LNCAP (cell line): ENCODE measurements around the gene ACVR1C.

Experiments used
- CTCF ChIP-seq: fragments of 450-650 bp; IDR thresholded peaks from 2 replicates; pipeline ENCODE4 v1.5.1; 2017; ENCODE audit warnings: mild to moderate bottlenecking

The ACVR1C gene

DNA sequence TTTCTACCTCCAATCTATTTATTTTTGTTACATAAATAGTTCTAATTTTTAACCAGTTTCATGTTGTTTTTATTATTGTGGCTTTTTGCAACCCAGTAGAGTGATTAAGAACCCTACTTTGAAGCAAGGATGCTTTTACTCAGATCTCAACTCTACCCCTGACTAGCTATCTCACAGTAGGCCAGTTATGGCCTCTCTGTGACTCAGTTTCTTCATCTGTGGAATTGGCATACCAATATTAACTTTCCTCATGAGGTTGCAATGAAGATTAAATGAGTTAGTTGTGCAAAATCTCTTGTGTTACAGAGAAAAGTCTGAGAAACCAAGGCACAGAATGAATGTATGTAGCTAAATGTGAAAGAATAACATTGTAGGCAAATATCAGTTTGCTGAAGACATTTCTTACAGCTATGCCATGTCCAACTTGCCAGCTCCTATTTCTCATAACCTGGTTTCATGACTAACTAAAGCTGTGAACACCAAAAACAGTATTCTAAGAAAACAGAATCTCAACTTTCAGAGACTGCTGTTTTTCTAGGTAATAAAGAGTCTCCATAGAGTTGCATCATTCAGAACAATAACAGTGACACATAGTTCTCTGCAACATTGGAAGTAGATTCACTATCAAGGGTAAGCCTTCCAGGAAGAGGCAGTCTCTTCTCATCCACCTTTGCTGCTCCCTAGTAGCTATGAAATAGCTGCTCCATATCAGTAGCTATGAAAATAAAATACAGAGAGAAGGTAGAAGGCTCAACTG, 151.5 kb downstream of the ACVR1C start:
- no peak for TF ChIP-seq CTCF
